Dermis blood vessel endothelial cell (primary cell): ENCODE data around the gene BAIAP2. TPM values are rescaled to one million over a fixed set of nuclear protein-coding genes. Genes with fewer than 3 reads are reported as not detected.

Experiments
- DNase-seq: peaks from one replicate; pipeline ENCODE4 v3.0.0; 2010
- total RNA-seq: library from RNA; depleted of rRNA; stranded (reverse); fragments of >200 nt; gene quantifications from 2 replicates; pipeline ENCODE4 v1.2.3, GENCODE V29; 2014

BAIAP2 gene
- total RNA-seq, 1 donor from 2014 or later: 27.7 TPM

- DNase-seq: no peak
Measured at GRCh38 chr17:81091774-81092517, 57.0 kb downstream of the BAIAP2 start.

GRCh38 chr17:81092518-81093095 lies 57.7 kb downstream of the BAIAP2 start:
- no peak for DNase-seq

- no peak for DNase-seq
Measured at GRCh38 chr17:81093619-81094508, 58.9 kb downstream of the BAIAP2 start.

- peak; percentile 98 for DNase-seq
Measured at GRCh38 chr17:81094509-81095382, 59.8 kb downstream of the BAIAP2 start.

- DNase-seq: no peak
Measured at GRCh38 chr17:81095383-81095762, 60.4 kb downstream of the BAIAP2 start.

GRCh38 chr17:81096741-81097133 lies 61.8 kb downstream of the BAIAP2 start:
- no peak for DNase-seq

- DNase-seq: peak; percentile 89
Measured at GRCh38 chr17:81097134-81097942, 62.4 kb downstream of the BAIAP2 start.

GRCh38 chr17:81097943-81098308 lies 63.0 kb downstream of the BAIAP2 start:
- no peak for DNase-seq

GRCh38 chr17:81099888-81100287 lies 64.9 kb downstream of the BAIAP2 start:
- DNase-seq: no peak

GRCh38 chr17:81100668-81101067 lies 65.7 kb downstream of the BAIAP2 start:
- DNase-seq: no peak

GRCh38 chr17:81101614-81102306 lies 66.8 kb downstream of the BAIAP2 start:
- peak; percentile 88 for DNase-seq

- no peak for DNase-seq
Measured at GRCh38 chr17:81102352-81102751, 67.4 kb downstream of the BAIAP2 start.

- no peak for DNase-seq
Measured at GRCh38 chr17:81102869-81103268, 67.9 kb downstream of the BAIAP2 start.

GRCh38 chr17:81103379-81103778 lies 68.4 kb downstream of the BAIAP2 start:
- DNase-seq: no peak

GRCh38 chr17:81106716-81107115 lies 71.8 kb downstream of the BAIAP2 start:
- DNase-seq: no peak

GRCh38 chr17:81108220-81108619 lies 73.3 kb downstream of the BAIAP2 start:
- DNase-seq: no peak

- no peak for DNase-seq
Measured at GRCh38 chr17:81109957-81110356, 75.0 kb downstream of the BAIAP2 start.

GRCh38 chr17:81110488-81111040 lies 75.6 kb downstream of the BAIAP2 start:
- DNase-seq: no peak

GRCh38 chr17:81111066-81111465 lies 76.1 kb downstream of the BAIAP2 start:
- DNase-seq: no peak

GRCh38 chr17:81112450-81112849 lies 77.5 kb downstream of the BAIAP2 start:
- DNase-seq: no peak
